ENCODE data around the gene SUMF1.
"Not testable (repeated sequence)": the region's sequence is repeated elsewhere in the genome, so short reads cannot be mapped to it uniquely, and the experiment has no call there.

The SUMF1 gene

DNA sequence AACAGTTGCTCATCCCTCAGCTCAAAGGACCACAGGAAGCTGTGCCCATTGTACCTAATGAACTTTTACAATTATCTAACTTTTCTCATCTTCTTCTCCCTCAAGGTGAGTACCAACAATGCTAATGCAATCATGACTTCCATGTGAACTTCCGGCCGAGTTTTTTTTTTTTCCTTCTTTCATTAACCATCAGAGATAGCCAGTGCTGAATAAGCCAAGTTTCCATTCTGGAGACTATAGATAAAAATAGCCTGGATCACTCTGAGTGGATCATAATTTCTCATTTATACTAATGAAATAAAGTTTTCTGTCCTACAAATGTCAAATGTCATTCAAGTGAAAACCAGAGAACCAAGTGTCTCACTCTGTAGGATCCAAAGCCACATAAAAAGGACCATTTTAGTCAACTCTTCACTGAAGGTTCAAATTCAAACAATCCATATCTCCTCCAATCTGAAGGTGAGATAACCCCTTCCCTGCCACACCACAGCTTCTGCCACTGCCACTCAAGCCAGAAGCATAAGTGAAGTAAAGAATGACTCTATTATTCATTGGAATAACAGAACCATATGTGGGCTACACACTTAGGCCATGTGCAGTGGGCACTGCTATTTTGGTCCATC is 5.5 kb downstream of the SUMF1 start:
- DNase-seq (ENCODE audit: low read depth): no peak

DNA sequence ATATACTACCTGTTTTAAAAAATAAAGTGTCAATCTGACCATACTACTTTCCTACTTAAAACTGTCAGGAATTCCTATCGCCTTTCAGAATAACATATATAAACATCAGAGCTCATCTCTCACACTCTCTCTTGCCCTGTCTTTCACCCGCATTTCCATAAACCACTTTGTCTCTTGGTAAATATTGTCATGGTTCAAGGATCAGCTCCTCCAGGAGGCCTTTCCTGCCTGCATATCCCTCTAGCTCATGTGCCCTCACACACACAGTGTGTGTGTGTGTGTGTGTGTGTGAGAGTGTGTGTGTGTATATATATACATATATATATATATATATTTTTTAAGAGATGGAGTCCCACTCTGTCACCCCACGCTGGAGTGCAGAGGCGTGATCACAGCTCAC is 6.7 kb downstream of the SUMF1 start:
- no peak for DNase-seq (ENCODE audit: low read depth)

- no peak for DNase-seq (ENCODE audit: low read depth)
These were observed 8.1 kb downstream of the SUMF1 start for GRCh38 chr3:4458961-4459360.

GRCh38 chr3:4456780-4457179 is 10.3 kb downstream of the SUMF1 start:
- not testable (repeated sequence) for DNase-seq (ENCODE audit: low read depth)

GRCh38 chr3:4454142-4454541 is 12.9 kb downstream of the SUMF1 start:
- DNase-seq (ENCODE audit: low read depth): peak; percentile 8

- DNase-seq (ENCODE audit: low read depth): no peak
These were observed 17.8 kb downstream of the SUMF1 start for GRCh38 chr3:4449043-4449805.

DNA sequence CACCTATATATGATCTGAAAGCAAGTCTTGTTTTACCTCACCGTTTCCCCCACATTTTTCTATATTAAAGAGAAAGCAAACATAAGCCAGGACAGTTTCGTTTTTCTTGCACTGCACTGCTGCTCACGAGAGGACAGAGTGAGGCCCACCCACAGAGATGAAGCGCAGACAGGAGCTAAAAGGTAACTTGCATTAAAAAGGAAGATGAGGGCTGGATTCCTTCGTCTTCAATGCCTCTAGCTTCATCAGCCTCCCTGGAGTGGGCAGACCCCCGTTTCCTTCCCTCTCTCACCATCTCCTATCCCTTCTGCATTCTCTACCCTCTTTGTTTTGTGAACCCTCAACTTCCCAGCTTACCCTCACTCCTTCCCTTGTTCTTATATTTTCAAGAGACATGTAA is 18.9 kb downstream of the SUMF1 start:
- DNase-seq (ENCODE audit: low read depth): no peak

DNA sequence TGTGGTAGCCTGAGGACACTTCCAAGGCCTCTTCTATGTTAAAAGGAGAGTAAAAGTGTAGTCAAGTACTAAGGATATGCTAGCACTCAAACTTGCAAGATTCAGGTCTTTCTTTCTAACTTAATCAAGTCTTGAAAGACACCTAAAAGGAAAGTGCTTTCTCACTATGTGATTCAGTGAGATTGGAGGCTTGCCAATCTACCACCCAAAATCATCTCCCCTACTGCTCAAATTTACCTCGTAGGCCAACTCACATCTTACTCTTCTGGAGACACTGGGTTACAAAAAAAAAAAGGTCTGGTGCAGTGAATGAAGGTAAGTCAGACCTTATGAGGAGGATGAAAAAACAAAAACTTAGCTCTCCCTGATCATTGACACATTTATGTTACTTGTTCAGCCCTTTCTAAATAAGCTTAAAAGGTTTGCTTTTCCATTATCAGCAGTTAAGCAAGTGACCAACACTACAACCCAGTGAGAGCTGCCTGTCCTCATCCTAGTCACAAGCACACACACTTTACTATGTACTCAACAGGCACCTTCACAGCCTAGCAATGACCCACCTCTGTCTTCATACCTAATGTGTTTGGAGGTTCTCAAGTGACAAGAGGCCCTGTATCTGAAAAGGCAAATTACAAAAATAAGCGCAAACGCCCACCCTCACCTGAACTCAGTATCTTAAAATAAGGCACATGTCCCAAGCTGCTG is 19.6 kb downstream of the SUMF1 start:
- DNase-seq (ENCODE audit: low read depth): no peak

- DNase-seq (ENCODE audit: low read depth): no peak
These were observed 26.1 kb downstream of the SUMF1 start for GRCh38 chr3:4440951-4441350.

- DNase-seq (ENCODE audit: low read depth): no peak
These were observed 28.8 kb downstream of the SUMF1 start for GRCh38 chr3:4438296-4438695.

- DNase-seq (ENCODE audit: low read depth): no peak
These were observed 34.8 kb downstream of the SUMF1 start for GRCh38 chr3:4432259-4432658.

GRCh38 chr3:4429648-4430350 is 37.3 kb downstream of the SUMF1 start:
- DNase-seq (ENCODE audit: low read depth): no peak

GRCh38 chr3:4426782-4427344 is 40.2 kb downstream of the SUMF1 start:
- DNase-seq (ENCODE audit: low read depth): peak; percentile 85

DNA sequence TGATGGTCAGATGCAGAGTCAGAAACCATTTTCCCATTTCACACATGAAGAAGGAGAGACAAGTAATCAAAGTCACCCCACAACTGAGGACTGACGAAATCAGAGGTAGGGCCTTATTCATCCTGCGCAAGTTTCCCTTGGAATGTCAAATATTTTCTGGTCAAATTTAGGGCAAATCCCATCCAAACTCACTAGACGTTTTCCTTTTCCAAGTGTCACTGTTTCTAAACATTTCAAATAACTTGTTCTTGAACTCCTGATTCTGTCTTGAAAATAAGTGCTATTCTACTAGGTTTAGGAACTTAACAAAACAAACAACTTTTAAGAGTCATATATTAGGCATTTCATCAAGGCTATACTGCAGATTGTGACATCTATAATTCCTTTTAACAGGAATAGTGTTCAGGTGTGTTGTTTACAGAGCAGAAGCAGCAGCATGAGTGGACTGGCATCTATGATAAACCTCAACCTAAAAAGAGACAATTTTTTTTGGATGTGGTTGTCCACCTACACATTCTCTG is 40.7 kb downstream of the SUMF1 start:
- no peak for DNase-seq (ENCODE audit: low read depth)

DNA sequence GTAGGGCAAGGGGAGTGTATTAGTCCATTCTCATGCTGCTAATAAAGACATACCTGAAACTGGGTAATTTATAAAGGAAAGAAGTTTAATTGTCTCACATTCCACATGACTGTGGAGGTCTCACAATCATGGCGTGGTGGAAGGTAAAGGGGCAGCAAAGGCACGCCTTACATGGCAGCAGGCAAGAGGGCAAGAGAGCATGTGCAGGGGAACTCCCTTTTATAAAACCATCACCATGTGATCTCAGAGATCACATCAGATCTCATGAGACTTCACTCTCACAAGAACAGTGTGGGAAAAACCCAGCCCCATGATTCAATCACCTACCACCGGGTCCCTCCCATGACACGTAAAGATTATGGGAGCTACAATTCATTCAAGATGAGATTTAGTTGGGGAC is 41.4 kb downstream of the SUMF1 start:
- no peak for DNase-seq (ENCODE audit: low read depth)

GRCh38 chr3:4425055-4425454 is 42.0 kb downstream of the SUMF1 start:
- no peak for DNase-seq (ENCODE audit: low read depth)

DNA sequence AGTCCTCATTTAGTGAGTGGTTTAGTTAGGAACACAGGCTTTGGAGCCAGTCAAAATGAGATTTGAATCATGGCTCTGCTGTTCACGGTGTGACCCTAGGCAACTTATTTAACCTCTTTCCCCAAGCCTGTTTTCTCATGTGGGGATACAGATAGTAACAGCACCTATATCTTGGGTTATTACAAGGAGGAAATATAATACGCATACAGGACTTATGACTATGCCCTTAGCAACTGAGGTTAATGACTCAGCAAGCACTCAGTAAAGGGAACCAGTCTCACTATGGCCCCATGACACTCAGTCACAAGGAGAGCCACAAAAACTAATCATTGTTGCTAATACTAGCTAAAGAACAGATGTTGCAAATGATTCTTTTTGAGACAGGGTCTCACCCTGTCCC is 45.9 kb downstream of the SUMF1 start:
- DNase-seq (ENCODE audit: low read depth): peak; percentile 93

- no peak for DNase-seq (ENCODE audit: low read depth)
These were observed 47.1 kb downstream of the SUMF1 start for GRCh38 chr3:4419920-4420319.

DNA sequence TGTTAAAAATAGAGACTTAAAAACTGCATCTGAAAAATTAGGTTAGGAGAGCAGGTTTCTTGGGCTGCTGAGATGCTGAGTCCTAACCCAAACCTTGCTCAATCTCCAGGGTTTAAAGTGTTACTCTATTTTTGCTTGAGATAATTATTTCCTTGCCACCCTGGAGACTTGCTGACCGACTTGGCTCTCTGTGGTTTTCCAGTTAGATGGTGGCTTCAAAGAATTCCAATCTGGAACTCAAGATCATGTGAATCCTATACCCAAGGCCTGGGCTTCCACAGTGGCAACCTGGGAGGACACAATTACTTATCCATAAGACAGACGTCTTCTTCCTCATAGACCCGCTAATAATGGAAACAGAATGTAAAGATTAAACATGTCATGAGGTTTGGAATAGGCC is 47.7 kb downstream of the SUMF1 start:
- no peak for DNase-seq (ENCODE audit: low read depth)

DNA sequence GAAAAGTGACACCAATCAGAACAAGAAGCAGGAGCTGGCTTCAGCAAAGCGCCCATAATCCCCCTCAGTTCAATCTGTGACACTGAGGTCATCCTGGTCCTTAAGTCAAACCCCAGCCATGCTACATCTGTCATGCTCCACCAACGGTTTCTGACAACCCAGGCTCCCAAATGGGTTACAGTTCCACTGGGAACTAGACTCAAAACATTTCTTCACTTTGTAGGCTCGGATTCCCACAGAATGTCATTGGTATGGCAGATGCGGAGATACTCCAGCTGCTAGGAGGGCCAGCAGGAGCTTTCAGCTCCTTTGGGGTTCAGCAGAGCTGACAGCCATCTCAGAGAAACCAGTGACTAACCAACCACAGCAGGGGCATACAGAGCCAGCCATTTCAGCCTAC is 48.9 kb downstream of the SUMF1 start:
- DNase-seq (ENCODE audit: low read depth): no peak

DNA sequence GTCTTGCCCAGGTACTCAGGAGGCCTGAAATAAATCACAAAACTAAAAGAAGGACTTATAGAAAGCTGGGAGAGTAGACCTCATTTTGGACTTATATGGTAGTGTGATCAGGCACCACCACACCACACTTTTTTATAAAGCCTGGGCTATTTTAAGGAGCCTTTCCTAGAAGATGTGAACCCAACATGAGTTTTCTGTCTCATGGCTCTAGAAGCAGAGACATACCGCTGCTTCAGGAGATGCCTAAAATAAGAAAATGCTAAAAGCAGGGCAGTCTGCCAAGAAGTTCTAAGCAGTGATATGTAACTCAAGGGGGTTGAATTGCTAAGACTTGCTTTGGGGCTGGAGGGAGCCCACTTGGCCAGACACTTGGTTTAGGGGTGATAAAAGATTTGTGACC is 49.6 kb downstream of the SUMF1 start:
- DNase-seq (ENCODE audit: low read depth): peak; percentile 38

- peak; percentile 97 for DNase-seq (ENCODE audit: low read depth)
These were observed 50.1 kb downstream of the SUMF1 start for GRCh38 chr3:4416961-4417360.
